Activated naive CD8-positive, alpha-beta T cell treated with anti-CD3 and anti-CD28 coated beads, Interleukin-2, amount 10 ng/mL, durations not matched to agents 7 days and 5 days (primary cell): ENCODE results near the gene ADAMTS4. TPM values are rescaled to one million over a fixed set of nuclear protein-coding genes. Genes with fewer than 3 reads are reported as not detected.

ENCODE experiments used
- microRNA-seq: library from miRNA; unstranded; fragments of <30 nt; microRNA quantifications from one replicate; pipeline ENCODE4 v1.2.0, GENCODE V29; 2022
- total RNA-seq, 2 experiments: library from RNA; stranded (reverse); gene quantifications; one replicate each; pipeline ENCODE4 v1.2.3, GENCODE V29; 2021

ADAMTS4 gene
- total RNA-seq, 2 experiments from 2014 or later = 2.5 to 3.5 TPM

Small RNAs within 50 kb of the gene (microRNA-seq; reads per million reads assigned to microRNA genes)
- gene MIR5187 = not detected

Other genes with a start within 250 kb of the ADAMTS4 start
- not detected for gene ITLN2, start 244.2 kb downstream of the ADAMTS4 start, total RNA-seq
- gene F11R, start 177.9 kb downstream of the ADAMTS4 start, total RNA-seq = 10 to 100 TPM; 28.5 to 35.9 TPM
- 10 to 100 TPM; 81.7 to 84.9 TPM for gene TSTD1, start 160.1 kb downstream of the ADAMTS4 start, total RNA-seq
- 10 to 100 TPM; 93.0 to 96.3 TPM for gene USF1, start 153.1 kb downstream of the ADAMTS4 start, total RNA-seq
- gene ARHGAP30, start 129.2 kb downstream of the ADAMTS4 start, total RNA-seq = 100 to 1,000 TPM; 260 to 273 TPM
- not detected for gene NECTIN4, start 109.5 kb downstream of the ADAMTS4 start, total RNA-seq
- gene KLHDC9, start 100.7 kb downstream of the ADAMTS4 start, total RNA-seq = 1 to 10 TPM; 1.2 TPM
- gene PFDN2, start 81.0 kb downstream of the ADAMTS4 start, total RNA-seq = 10 to 100 TPM; 54.1 to 62.3 TPM
- gene NIT1, start 80.9 kb downstream of the ADAMTS4 start, total RNA-seq = 10 to 100 TPM; 44.7 to 49.3 TPM
- gene DEDD, start 66.4 kb downstream of the ADAMTS4 start, total RNA-seq = 10 to 100 TPM; 39.8 to 40.3 TPM
- 10 to 100 TPM; 95.9 to 98.1 TPM for gene UFC1, start 45.1 kb downstream of the ADAMTS4 start, total RNA-seq
- gene USP21, start 39.6 kb downstream of the ADAMTS4 start, total RNA-seq = 10 to 100 TPM; 40.7 to 46.8 TPM
- gene PPOX, start 32.6 kb downstream of the ADAMTS4 start, total RNA-seq = 10 to 100 TPM; 47.0 to 53.0 TPM
- 10 to 100 TPM; 54.5 to 54.8 TPM for gene B4GALT3, start 21.5 kb downstream of the ADAMTS4 start, total RNA-seq
- 10 to 100 TPM; 80.6 to 92.8 TPM for gene NDUFS2, start 3.3 kb upstream of the ADAMTS4 start, total RNA-seq
- 10 to 100 TPM; 18.9 to 22.1 TPM for gene FCER1G, start 16.2 kb upstream of the ADAMTS4 start, total RNA-seq
- not detected for gene APOA2, start 24.6 kb upstream of the ADAMTS4 start, total RNA-seq
- 10 to 100 TPM; 13.7 to 17.4 TPM for gene TOMM40L, start 27.0 kb upstream of the ADAMTS4 start, total RNA-seq
- not detected for gene NR1I3, start 39.1 kb upstream of the ADAMTS4 start, total RNA-seq
- 1 to 10 TPM in 1 of 2 experiments, under 1 TPM in 1; 0.91 to 1.1 TPM for gene PCP4L1, start 59.7 kb upstream of the ADAMTS4 start, total RNA-seq
- gene MPZ, start 110.9 kb upstream of the ADAMTS4 start, total RNA-seq = 1 to 10 TPM; 8.4 to 9.5 TPM
- 100 to 1,000 TPM; 148 to 150 TPM for gene SDHC, start 115.3 kb upstream of the ADAMTS4 start, total RNA-seq
- not detected for gene CFAP126, start 168.8 kb upstream of the ADAMTS4 start, total RNA-seq